Right atrium auricular region (tissue), 2 donors: Measurements from ENCODE around the gene MICAL3. TPM values are rescaled to one million over a fixed set of nuclear protein-coding genes. Genes with fewer than 3 reads are reported as not detected.
"Not testable (repeated sequence)": the region's sequence is repeated elsewhere in the genome, so short reads cannot be mapped to it uniquely, and the experiment has no call there.

Source experiments
- DNase-seq: peaks from one replicate; pipeline ENCODE4 v3.0.0-alpha.2; 2019; ENCODE audit warnings: low spot score
- H3K27ac ChIP-seq, 2 donors: fragments of 200-600 bp; sonication (generic); 1 replicate in 1 of 2; 2 replicates in 1 of 2; pipeline ENCODE4 v1.5.1; 2016 to 2019
- H3K27me3 ChIP-seq, 2 donors: fragments of 200-600 bp; sonication (generic); one replicate each; pipeline versions ENCODE4 v1.5.1 to v1.6.0; 2017 to 2019
- H3K36me3 ChIP-seq: fragments of 200-600 bp; sonication (generic); one replicate; pipeline ENCODE4 v1.5.1; 2016
- H3K4me1 ChIP-seq, 2 donors: fragments of 200-600 bp; sonication (generic); one replicate each; pipeline versions ENCODE4 v1.5.1 to v1.6.0; 2017 to 2019
- H3K4me3 ChIP-seq, 2 donors: fragments of 200-600 bp; sonication (generic); 1 replicate in 1 of 2; 2 replicates in 1 of 2; pipeline ENCODE4 v1.5.1; 2017 to 2019; ENCODE audit warnings: mild to moderate bottlenecking in 1 of 2, moderate library complexity in 1 of 2
- H3K9me3 ChIP-seq, 2 donors: fragments of 200-600 bp; sonication (generic); one replicate each; pipeline ENCODE4 v1.5.1; 2019
- CTCF ChIP-seq, 2 donors: fragments of 200-600 bp; sonication (generic); IDR thresholded peaks; one replicate each; pipeline ENCODE4 v1.5.1; 2019; ENCODE audit warnings: antibody characterized with exemption in 2 of 2
- total RNA-seq, 2 donors: library from RNA; depleted of rRNA; stranded (reverse); fragments of >200 nt; gene quantifications; one replicate each; pipeline ENCODE4 v1.1.0, GENCODE V29; 2016

The MICAL3 gene
- total RNA-seq, 2 donors from 2014 or later: 42.5 to 45.1 TPM

GRCh38 chr22:18050065-18050464, 25.7 kb upstream of the MICAL3 start:
- TF ChIP-seq CTCF (IDR thresholded peaks at IDR 0.05): no peak
- no peak overlapping the region for H3K4me3 ChIP-seq
- DNase-seq: no peak
- peaks cover 0 to 3% of the 10 kb centered on the region in 2 donors for H3K4me1 ChIP-seq
- no peaks in the 10 kb centered on the region for H3K27me3 ChIP-seq
- no peak overlapping the region for H3K27ac ChIP-seq
- no peaks in the 10 kb centered on the region for H3K9me3 ChIP-seq
- no peaks in the 10 kb centered on the region for H3K36me3 ChIP-seq

DNA sequence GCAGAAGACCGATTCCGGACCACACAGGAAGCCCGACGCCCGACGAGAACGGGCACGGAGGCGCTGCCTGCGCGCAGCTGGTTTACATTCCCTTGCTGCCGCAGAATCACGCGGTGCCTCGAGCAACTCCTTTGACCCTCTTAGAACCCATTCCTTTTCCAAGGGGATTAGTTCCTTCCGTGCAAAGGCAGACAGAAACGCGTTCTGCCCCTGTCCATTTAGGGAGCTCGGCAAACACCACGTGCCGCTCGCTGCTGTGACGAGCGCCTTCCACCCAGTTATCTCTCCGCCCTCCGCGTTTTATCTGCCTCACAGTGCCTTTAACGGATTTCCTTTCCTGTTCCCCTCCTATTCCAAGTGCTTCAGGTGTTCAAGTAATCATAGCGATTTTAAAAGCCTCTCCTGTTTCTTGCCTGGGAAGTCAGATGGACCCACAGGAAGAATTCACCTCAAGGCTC, 24.1 kb upstream of the MICAL3 start:
- no peak for TF ChIP-seq CTCF (IDR thresholded peaks at IDR 0.05)
- no peak for DNase-seq
- Histone ChIP-seq H3K9me3 (no peaks in the 10 kb centered on the region), H3K4me3 (no peak overlapping the region), H3K27me3 (no peaks in the 10 kb centered on the region), H3K4me1 (peaks cover 0 to 18% of the 10 kb centered on the region in 2 donors), H3K27ac (no peak overlapping the region), H3K36me3 (no peaks in the 10 kb centered on the region)

GRCh38 chr22:18048041-18048440, 23.7 kb upstream of the MICAL3 start:
- Histone ChIP-seq H3K4me3 (no peak overlapping the region), H3K4me1 (peaks cover 0 to 22% of the 10 kb centered on the region in 2 donors), H3K27ac (no peak overlapping the region), H3K27me3 (no peaks in the 10 kb centered on the region), H3K36me3 (no peaks in the 10 kb centered on the region), H3K9me3 (no peaks in the 10 kb centered on the region)
- TF ChIP-seq CTCF (IDR thresholded peaks at IDR 0.05): no peak
- DNase-seq: no peak

DNA sequence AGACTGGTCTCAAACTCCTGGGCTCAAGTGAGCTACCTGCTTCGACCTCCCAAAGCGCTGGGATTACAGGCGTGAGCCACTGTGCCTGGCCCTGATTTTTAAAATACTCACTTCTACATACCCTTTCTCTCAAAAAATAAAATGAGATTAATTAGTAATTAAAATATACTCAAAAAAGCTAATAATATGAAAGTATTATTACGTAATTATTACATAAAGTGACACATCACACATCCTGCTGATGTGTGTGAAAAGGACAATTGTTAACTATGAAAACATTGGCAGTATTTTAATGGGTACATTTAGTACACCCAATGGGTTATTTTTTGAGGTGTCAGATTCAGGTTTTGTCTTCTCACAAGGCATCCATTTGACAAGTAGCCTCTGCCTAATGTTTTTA, 21.4 kb upstream of the MICAL3 start:
- Histone ChIP-seq H3K27me3 (no peaks in the 10 kb centered on the region), H3K36me3 (no peaks in the 10 kb centered on the region), H3K9me3 (no peaks in the 10 kb centered on the region), H3K27ac (no peak overlapping the region), H3K4me1 (peaks cover 0 to 26% of the 10 kb centered on the region in 2 donors), H3K4me3 (no peak overlapping the region)
- no peak for TF ChIP-seq CTCF (IDR thresholded peaks at IDR 0.05)
- no peak for DNase-seq

DNA sequence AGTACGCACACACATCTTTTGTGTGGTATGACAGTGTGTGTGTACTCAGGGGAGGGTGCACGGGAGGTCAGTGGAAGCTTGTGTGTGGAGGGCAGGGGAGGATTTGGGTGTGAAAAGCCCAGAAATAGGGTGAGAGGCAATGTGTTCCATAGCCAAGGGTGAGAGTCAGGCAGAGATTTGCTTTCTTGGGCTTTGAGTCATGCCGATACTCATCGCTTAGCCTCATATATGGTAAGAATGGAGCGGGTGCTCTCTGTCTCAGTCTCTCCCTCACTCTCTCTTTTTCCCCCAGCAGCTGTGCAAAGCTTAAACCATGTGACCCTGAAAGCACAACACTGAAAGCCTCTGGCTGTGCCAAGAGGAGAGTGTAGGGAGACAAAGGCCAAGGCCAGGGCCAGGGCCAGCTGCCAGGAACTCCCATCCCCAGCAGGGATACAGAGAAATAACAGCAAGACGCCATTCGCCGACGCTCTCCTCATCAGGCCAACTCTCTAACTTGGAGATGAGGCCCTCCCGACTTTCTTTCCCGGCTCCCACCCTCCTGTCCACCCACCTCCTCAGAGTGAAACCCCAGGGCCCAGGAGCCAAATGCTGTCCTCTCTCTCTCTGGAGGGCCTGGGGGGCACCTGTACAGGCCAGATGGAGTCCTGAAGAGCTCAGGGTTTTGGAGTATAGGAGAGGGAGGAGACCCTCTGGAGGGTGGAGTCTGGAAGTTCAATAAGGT, 20.3 kb upstream of the MICAL3 start:
- H3K27ac ChIP-seq: peak overlapping the region; percentile 48 to 69
- H3K4me1 ChIP-seq: peaks cover 0 to 26% of the 10 kb centered on the region in 2 donors
- H3K9me3 ChIP-seq: no peaks in the 10 kb centered on the region
- DNase-seq: no peak
- TF ChIP-seq CTCF (IDR thresholded peaks at IDR 0.05): no peak
- H3K27me3 ChIP-seq: no peaks in the 10 kb centered on the region
- H3K36me3 ChIP-seq: no peaks in the 10 kb centered on the region
- no peak overlapping the region for H3K4me3 ChIP-seq

DNA sequence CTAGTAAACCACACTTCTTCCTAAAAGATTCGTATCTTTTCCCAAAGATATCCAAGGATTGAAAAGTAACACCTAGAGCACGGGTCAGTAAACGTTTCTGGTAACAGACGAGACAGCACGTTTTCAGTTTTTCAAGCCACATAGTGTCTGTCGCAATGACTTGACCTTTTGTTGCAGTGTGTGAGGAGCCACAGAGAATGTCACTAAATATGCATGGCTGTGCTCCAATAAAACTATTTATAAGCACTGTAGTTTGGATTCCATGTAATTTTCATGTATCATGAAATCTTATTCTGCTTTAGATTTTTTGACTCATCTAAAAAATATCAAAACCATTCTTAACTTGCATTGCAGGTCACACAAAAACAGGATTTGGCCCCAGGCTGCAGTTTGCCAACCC, 18.3 kb upstream of the MICAL3 start:
- TF ChIP-seq CTCF (IDR thresholded peaks at IDR 0.05): no peak
- H3K36me3 ChIP-seq: no peaks in the 10 kb centered on the region
- no peaks in the 10 kb centered on the region for H3K27me3 ChIP-seq
- H3K9me3 ChIP-seq: no peaks in the 10 kb centered on the region
- H3K4me3 ChIP-seq: no peak overlapping the region
- H3K27ac ChIP-seq: peak overlapping the region in 1 of 2 donors; percentile 11
- peaks cover 0 to 26% of the 10 kb centered on the region in 2 donors for H3K4me1 ChIP-seq
- no peak for DNase-seq

DNA sequence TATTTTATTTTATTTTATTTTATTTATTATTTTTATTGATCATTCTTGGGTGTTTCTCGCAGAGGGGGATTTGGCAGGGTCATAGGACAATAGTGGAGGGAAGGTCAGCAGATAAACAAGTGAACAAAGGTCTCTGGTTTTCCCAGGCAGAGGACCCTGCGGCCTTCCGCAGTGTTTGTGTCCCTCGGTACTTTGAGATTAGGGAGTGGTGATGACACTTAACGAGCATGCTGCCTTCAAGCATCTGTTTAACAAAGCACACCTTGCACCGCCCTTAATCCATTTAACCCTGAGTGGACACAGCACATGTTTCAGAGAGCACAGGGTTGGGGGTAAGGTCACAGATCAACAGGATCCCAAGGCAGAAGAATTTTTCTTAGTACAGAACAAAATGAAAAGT, 16.5 kb upstream of the MICAL3 start:
- H3K4me3 ChIP-seq, H3K36me3 ChIP-seq, H3K27me3 ChIP-seq, H3K27ac ChIP-seq, H3K9me3 ChIP-seq, DNase-seq: not testable (repeated sequence)
- peaks cover 0 to 26% of the 10 kb centered on the region in 2 donors for H3K4me1 ChIP-seq
